ENCODE measurements around the gene UBE2E2.

Gene UBE2E2

DNA sequence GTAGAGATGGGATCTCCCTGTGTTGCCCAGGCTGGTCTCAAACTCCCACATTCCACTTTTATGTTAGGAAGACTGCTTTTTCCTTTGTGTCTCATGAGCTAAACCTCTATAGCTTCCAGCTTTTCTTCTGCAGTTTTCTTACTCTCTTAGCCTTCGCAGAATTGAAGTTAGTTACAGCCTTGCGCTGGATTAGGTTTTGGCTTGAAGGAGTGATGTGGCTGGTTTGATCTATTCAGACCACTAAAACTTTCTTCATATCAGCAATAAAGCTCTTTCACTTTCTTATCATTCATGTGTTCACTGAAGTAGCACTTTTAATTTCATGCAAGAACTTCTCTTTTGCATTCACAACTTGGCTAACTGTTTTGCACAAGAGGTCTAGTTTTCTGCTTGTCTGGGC, 254.6 kb downstream of the UBE2E2 start:
- peaks cover 17% of the 10 kb centered on the region for H3K4me1 ChIP-seq (ENCODE audit: control insufficient read depth, insufficient read depth, low read length)
- H3K4me3 ChIP-seq (ENCODE audit: low read depth, low read length), result no peak overlapping the region
- POLR2A ChIA-PET, result no interaction called here
- H3K36me3 ChIP-seq (ENCODE audit: control insufficient read depth in 2 of 2, insufficient read depth in 1 of 2, low read length in 2 of 2), result no peaks in the 10 kb centered on the region
- H3K27ac ChIP-seq (ENCODE audit: extremely low read depth, low read depth, low read length), result no peak overlapping the region
- CTCF ChIA-PET, result interaction anchor here (0.8 kb wide), 1 partner anchor 218 kb away, joined by 3 read pairs; no protein-coding TSS in a partner anchor
- TF ChIP-seq ZBTB8A (tag by site-specific recombination; IDR thresholded peaks at IDR 0.05) (no peak), ZSCAN16 (tag by site-specific recombination; IDR thresholded peaks at IDR 0.05) (no peak), ZNF221 (tag by site-specific recombination; IDR thresholded peaks at IDR 0.05; ENCODE audit: borderline replicate concordance) (no peak), ZNF133 (tag by site-specific recombination; IDR thresholded peaks at IDR 0.05) (no peak), ZBTB48 (tag by site-specific recombination; IDR thresholded peaks at IDR 0.05) (no peak), ZNF707 (tag by site-specific recombination; IDR thresholded peaks at IDR 0.05) (no peak), ZNF521 (tag by site-specific recombination; IDR thresholded peaks at IDR 0.05) (no peak), ZNF266 (tag by site-specific recombination; IDR thresholded peaks at IDR 0.05; ENCODE audit: low read depth) (no peak), SCRT1 (tag by site-specific recombination; IDR thresholded peaks at IDR 0.05; ENCODE audit: borderline replicate concordance) (no peak), GFI1B (tag by site-specific recombination; IDR thresholded peaks at IDR 0.05) (no peak), ZNF16 (tag by site-specific recombination; IDR thresholded peaks at IDR 0.05; ENCODE audit: low read depth) (no peak), ZNF416 (tag by site-specific recombination; IDR thresholded peaks at IDR 0.05) (no peak), ZFP37 (tag by site-specific recombination; IDR thresholded peaks at IDR 0.05) (no peak), RBAK (tag by site-specific recombination; IDR thresholded peaks at IDR 0.05) (no peak), ZNF146 (tag by site-specific recombination; IDR thresholded peaks at IDR 0.05) (no peak)
- TF ChIP-seq, protein P1, sequence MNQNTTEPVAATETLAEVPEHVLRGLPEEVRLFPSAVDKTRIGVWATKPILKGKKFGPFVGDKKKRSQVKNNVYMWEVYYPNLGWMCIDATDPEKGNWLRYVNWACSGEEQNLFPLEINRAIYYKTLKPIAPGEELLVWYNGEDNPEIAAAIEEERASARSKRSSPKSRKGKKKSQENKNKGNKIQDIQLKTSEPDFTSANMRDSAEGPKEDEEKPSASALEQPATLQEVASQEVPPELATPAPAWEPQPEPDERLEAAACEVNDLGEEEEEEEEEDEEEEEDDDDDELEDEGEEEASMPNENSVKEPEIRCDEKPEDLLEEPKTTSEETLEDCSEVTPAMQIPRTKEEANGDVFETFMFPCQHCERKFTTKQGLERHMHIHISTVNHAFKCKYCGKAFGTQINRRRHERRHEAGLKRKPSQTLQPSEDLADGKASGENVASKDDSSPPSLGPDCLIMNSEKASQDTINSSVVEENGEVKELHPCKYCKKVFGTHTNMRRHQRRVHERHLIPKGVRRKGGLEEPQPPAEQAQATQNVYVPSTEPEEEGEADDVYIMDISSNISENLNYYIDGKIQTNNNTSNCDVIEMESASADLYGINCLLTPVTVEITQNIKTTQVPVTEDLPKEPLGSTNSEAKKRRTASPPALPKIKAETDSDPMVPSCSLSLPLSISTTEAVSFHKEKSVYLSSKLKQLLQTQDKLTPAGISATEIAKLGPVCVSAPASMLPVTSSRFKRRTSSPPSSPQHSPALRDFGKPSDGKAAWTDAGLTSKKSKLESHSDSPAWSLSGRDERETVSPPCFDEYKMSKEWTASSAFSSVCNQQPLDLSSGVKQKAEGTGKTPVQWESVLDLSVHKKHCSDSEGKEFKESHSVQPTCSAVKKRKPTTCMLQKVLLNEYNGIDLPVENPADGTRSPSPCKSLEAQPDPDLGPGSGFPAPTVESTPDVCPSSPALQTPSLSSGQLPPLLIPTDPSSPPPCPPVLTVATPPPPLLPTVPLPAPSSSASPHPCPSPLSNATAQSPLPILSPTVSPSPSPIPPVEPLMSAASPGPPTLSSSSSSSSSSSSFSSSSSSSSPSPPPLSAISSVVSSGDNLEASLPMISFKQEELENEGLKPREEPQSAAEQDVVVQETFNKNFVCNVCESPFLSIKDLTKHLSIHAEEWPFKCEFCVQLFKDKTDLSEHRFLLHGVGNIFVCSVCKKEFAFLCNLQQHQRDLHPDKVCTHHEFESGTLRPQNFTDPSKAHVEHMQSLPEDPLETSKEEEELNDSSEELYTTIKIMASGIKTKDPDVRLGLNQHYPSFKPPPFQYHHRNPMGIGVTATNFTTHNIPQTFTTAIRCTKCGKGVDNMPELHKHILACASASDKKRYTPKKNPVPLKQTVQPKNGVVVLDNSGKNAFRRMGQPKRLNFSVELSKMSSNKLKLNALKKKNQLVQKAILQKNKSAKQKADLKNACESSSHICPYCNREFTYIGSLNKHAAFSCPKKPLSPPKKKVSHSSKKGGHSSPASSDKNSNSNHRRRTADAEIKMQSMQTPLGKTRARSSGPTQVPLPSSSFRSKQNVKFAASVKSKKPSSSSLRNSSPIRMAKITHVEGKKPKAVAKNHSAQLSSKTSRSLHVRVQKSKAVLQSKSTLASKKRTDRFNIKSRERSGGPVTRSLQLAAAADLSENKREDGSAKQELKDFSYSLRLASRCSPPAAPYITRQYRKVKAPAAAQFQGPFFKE (tag by site-specific recombination; IDR thresholded peaks at IDR 0.05; ENCODE audit: borderline replicate concordance), result no peak
- TF ChIP-seq, protein P2, sequence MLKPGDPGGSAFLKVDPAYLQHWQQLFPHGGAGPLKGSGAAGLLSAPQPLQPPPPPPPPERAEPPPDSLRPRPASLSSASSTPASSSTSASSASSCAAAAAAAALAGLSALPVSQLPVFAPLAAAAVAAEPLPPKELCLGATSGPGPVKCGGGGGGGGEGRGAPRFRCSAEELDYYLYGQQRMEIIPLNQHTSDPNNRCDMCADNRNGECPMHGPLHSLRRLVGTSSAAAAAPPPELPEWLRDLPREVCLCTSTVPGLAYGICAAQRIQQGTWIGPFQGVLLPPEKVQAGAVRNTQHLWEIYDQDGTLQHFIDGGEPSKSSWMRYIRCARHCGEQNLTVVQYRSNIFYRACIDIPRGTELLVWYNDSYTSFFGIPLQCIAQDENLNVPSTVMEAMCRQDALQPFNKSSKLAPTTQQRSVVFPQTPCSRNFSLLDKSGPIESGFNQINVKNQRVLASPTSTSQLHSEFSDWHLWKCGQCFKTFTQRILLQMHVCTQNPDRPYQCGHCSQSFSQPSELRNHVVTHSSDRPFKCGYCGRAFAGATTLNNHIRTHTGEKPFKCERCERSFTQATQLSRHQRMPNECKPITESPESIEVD (tag by site-specific recombination; IDR thresholded peaks at IDR 0.05), result no peak
- TF ChIP-seq, protein P3, sequence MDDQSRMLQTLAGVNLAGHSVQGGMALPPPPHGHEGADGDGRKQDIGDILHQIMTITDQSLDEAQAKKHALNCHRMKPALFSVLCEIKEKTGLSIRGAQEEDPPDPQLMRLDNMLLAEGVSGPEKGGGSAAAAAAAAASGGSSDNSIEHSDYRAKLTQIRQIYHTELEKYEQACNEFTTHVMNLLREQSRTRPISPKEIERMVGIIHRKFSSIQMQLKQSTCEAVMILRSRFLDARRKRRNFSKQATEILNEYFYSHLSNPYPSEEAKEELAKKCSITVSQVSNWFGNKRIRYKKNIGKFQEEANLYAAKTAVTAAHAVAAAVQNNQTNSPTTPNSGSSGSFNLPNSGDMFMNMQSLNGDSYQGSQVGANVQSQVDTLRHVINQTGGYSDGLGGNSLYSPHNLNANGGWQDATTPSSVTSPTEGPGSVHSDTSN (CRISPR knock-in tag; IDR thresholded peaks at IDR 0.05), result no peak
- TF ChIP-seq, protein P4, sequence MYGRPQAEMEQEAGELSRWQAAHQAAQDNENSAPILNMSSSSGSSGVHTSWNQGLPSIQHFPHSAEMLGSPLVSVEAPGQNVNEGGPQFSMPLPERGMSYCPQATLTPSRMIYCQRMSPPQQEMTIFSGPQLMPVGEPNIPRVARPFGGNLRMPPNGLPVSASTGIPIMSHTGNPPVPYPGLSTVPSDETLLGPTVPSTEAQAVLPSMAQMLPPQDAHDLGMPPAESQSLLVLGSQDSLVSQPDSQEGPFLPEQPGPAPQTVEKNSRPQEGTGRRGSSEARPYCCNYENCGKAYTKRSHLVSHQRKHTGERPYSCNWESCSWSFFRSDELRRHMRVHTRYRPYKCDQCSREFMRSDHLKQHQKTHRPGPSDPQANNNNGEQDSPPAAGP (tag by site-specific recombination; IDR thresholded peaks at IDR 0.05), result no peak
- TF ChIP-seq, protein P5, sequence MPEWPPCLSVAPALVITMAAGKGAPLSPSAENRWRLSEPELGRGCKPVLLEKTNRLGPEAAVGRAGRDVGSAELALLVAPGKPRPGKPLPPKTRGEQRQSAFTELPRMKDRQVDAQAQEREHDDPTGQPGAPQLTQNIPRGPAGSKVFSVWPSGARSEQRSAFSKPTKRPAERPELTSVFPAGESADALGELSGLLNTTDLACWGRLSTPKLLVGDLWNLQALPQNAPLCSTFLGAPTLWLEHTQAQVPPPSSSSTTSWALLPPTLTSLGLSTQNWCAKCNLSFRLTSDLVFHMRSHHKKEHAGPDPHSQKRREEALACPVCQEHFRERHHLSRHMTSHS (tag by site-specific recombination; IDR thresholded peaks at IDR 0.05), result no peak
- no peaks in the 10 kb centered on the region for H3K9me3 ChIP-seq (ENCODE audit: control insufficient read depth, insufficient read depth, low read depth, low read length)

Data from HEK293 (cell line).